Upper lobe of left lung (tissue), 6 donors: Measurements from ENCODE around the gene IPO8. TPM values are rescaled to one million over a fixed set of nuclear protein-coding genes. Genes with fewer than 3 reads are reported as not detected.
A peak's percentile ranks its signal among the peaks of the same experiment; 100 is the strongest.

Experiments
- ATAC-seq, 2 donors: fragments of 200-7000 bp; cut with Tn5 transposase; one replicate each; pipeline ENCODE4 v1.9.1; 2022; ENCODE audit warnings: mild to moderate bottlenecking in 2 of 2, moderate library complexity in 2 of 2; ENCODE audit not compliant: low FRiP score in 2 of 2
- DNase-seq, 2 donors: peaks; one replicate each; pipeline ENCODE4 v3.0.0-alpha.2; 2019 to 2020
- H3K27ac ChIP-seq, 4 donors: fragments of 200-600 bp; sonication (generic); one replicate each; pipeline ENCODE4 v1.5.1; 2016 to 2019
- H3K27me3 ChIP-seq, 4 donors: fragments of 200-600 bp; sonication (generic); one replicate each; pipeline ENCODE4 v1.5.1; 2017 to 2019
- H3K36me3 ChIP-seq, 4 donors: fragments of 200-600 bp; sonication (generic); one replicate each; pipeline ENCODE4 v1.5.1; 2016 to 2019
- H3K4me1 ChIP-seq, 4 donors: fragments of 200-600 bp; sonication (generic); one replicate each; pipeline ENCODE4 v1.5.1; 2018 to 2019
- H3K4me3 ChIP-seq, 4 donors: fragments of 200-600 bp; sonication (generic); one replicate each; pipeline ENCODE4 v1.5.1; 2017 to 2019; ENCODE audit warnings: mild to moderate bottlenecking in 2 of 4, moderate library complexity in 1 of 4
- H3K9me3 ChIP-seq, 4 donors: fragments of 200-600 bp; sonication (generic); one replicate each; pipeline ENCODE4 v1.5.1; 2018 to 2019
- EP300 ChIP-seq, 4 donors: sonication (generic); formaldehyde crosslinking; IDR thresholded peaks; one replicate each; pipeline ENCODE4 v1.5.1; 2017; ENCODE audit warnings: antibody characterized with exemption in 4 of 4, control low read depth in 2 of 4
- POLR2A ChIP-seq, 4 donors: fragments of 450-650 bp; IDR thresholded peaks; one replicate each; pipeline ENCODE4 v1.5.1; 2016 to 2017; ENCODE audit warnings: antibody characterized with exemption in 4 of 4, mild to moderate bottlenecking in 2 of 4
- POLR2AphosphoS5 ChIP-seq, 2 donors: sonication (generic); formaldehyde crosslinking; IDR thresholded peaks; one replicate each; pipeline ENCODE4 v1.5.1; 2017; ENCODE audit warnings: antibody characterized with exemption in 2 of 2
- WGBS, 2 donors: methylation state at CpG; one replicate each; pipeline ENCODE4 v1.1.5; 2017 to 2018; 5-methylcytosine and 5-hydroxymethylcytosine counted together
- total RNA-seq, 6 donors: library from RNA; depleted of rRNA in 4 of 6; stranded (reverse); fragments of >200 nt in 4 of 6; gene quantifications; one replicate each; pipeline versions ENCODE4 v1.1.0 to v1.2.1, GENCODE V29; 2016 to 2021
- TF ChIP-seq, protein P1 (sequence below), 6 experiments: fragments of 450-650 bp in 4 of 6; fragments of 200-600 bp in 2 of 6; sonication (generic) in 2 of 6; IDR thresholded peaks; one replicate each; pipeline ENCODE4 v1.5.1; 2016 to 2019; ENCODE audit warnings: antibody characterized with exemption in 6 of 6
- donor health status: DM: no; HTN: no; CAD: no; lungs with moderate emphysema.
- donor health status: DM: no; HTN: yes; CAD: no; lungs with severe emphysema.

Gene IPO8
- total RNA-seq, 6 donors from 2014 or later, result 20.4 to 68.1 (median 48.0) TPM

DNA sequence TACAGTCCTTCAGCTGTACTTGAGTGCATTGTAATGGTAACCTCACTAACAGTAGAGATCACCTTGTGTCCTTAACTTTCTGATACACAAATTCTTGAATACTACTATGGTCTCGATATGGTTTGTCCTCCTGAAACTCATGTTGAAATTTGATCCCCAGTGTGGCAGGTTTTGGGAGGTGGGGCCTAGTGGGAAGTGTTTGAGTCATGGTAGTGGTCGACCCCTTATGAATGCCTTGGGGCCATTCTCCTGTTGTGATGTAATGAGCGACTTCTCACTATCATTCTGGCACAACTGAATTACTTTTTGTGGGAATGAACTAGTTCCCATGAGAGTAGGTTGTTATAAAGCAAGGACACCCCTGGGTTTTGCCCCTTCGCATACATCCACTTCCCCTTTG is 52.3 kb downstream of the IPO8 start:
- DNase-seq (no peak), ATAC-seq (no peak)
- H3K27me3 ChIP-seq, result no peaks in the 10 kb centered on the region
- TF ChIP-seq, protein P1, sequence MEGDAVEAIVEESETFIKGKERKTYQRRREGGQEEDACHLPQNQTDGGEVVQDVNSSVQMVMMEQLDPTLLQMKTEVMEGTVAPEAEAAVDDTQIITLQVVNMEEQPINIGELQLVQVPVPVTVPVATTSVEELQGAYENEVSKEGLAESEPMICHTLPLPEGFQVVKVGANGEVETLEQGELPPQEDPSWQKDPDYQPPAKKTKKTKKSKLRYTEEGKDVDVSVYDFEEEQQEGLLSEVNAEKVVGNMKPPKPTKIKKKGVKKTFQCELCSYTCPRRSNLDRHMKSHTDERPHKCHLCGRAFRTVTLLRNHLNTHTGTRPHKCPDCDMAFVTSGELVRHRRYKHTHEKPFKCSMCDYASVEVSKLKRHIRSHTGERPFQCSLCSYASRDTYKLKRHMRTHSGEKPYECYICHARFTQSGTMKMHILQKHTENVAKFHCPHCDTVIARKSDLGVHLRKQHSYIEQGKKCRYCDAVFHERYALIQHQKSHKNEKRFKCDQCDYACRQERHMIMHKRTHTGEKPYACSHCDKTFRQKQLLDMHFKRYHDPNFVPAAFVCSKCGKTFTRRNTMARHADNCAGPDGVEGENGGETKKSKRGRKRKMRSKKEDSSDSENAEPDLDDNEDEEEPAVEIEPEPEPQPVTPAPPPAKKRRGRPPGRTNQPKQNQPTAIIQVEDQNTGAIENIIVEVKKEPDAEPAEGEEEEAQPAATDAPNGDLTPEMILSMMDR (IDR thresholded peaks at IDR 0.05), result no peak
- TF ChIP-seq POLR2AphosphoS5 (IDR thresholded peaks at IDR 0.05) (no peak), EP300 (IDR thresholded peaks at IDR 0.05) (no peak)
- H3K4me1 ChIP-seq, result no peaks in the 10 kb centered on the region
- no peak overlapping the region for H3K27ac ChIP-seq
- 96 to 98% methylated on average over 4 of the region's 4 CpGs for WGBS, 2 donors
- peaks cover 7 to 42% (median 10%) of the 10 kb centered on the region in 4 donors for H3K36me3 ChIP-seq
- no peak overlapping the region for H3K4me3 ChIP-seq
- no peaks in the 10 kb centered on the region for H3K9me3 ChIP-seq

DNA sequence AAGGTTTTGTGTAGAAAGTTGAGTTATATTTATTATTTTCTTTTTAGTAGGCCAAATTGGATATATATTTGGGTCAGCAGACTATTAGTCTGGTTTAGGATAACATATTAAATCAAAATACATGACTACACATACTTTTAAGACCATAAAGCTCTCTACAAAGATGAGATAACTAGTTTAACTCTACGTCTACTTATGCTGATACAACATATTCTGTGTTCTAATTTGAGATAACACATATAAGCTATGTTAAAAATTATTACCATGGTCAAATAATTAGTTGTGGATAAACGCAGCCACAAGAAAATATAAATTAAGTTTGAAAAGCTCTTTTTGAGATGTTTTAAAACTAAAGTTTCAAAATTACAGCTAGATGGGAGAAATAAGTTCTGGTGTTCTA is 55.3 kb downstream of the IPO8 start:
- TF ChIP-seq, protein P1 (IDR thresholded peaks at IDR 0.05), result no peak
- TF ChIP-seq POLR2AphosphoS5 (IDR thresholded peaks at IDR 0.05) (no peak), EP300 (IDR thresholded peaks at IDR 0.05) (no peak), POLR2A (IDR thresholded peaks at IDR 0.05) (no peak)
- DNase-seq, result no peak
- no peaks in the 10 kb centered on the region for H3K4me1 ChIP-seq
- peaks cover 9 to 64% (median 12%) of the 10 kb centered on the region in 4 donors for H3K36me3 ChIP-seq
- no peaks in the 10 kb centered on the region for H3K27me3 ChIP-seq
- no peak for ATAC-seq
- H3K4me3 ChIP-seq, result no peak overlapping the region
- H3K27ac ChIP-seq, result no peak overlapping the region
- 94 to 97% methylated on average over 2 of the region's 2 CpGs for WGBS, 2 donors
- H3K9me3 ChIP-seq, result no peaks in the 10 kb centered on the region

DNA sequence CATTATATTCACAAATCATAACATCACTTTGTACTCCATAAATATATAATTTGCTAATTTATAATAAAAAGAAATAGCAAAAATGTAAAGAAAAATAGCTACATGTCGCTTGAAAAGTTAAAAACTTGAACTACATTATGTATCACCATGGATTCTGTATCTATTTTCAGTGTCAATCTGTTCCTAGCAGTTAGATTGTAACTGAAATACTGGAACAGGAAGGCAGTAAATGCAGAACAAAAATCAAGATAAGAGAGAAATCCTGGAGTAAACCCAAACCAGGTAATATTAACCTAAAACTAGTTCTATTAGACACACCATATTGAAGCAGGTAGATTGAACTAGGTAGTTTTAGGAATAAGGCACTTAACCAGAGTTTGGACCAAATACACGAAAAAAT is 60.3 kb downstream of the IPO8 start:
- Histone ChIP-seq H3K27me3 (no peaks in the 10 kb centered on the region), H3K9me3 (no peaks in the 10 kb centered on the region), H3K27ac (no peak overlapping the region), H3K4me1 (no peaks in the 10 kb centered on the region), H3K36me3 (peaks cover 11 to 81% (median 22%) of the 10 kb centered on the region in 4 donors), H3K4me3 (no peak overlapping the region)
- no peak for ATAC-seq
- TF ChIP-seq POLR2AphosphoS5 (IDR thresholded peaks at IDR 0.05) (no peak), EP300 (IDR thresholded peaks at IDR 0.05) (no peak), POLR2A (IDR thresholded peaks at IDR 0.05) (no peak)
- TF ChIP-seq, protein P1 (IDR thresholded peaks at IDR 0.05), result no peak
- 95% methylated on average over 2 of the region's 2 CpGs for WGBS, 2 donors
- no peak for DNase-seq

DNA sequence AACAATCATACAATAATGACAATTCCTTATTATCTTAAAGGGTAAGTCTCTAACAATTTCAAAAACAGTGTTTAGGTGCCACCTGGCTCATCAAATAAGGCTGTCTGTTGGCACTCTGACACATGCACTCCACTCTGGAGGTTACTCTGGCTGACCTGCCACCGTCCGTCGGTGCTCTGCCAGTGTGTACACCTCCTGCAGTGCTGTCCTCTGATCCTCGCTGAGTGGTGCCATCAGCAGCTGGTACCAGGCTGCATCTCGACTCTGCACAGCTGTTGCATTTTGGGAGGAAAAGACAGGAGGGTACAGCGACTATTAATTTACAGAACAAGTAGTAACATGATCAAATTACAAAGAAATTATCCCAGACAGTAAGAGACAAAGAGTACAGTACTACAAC is 63.9 kb downstream of the IPO8 start:
- ATAC-seq (no peak), DNase-seq (peak in 1 of 2 donors; percentile 24)
- Histone ChIP-seq H3K9me3 (no peaks in the 10 kb centered on the region), H3K4me1 (no peaks in the 10 kb centered on the region), H3K27ac (no peak overlapping the region), H3K4me3 (no peak overlapping the region), H3K36me3 (peaks cover 4 to 58% (median 23%) of the 10 kb centered on the region in 4 donors), H3K27me3 (no peaks in the 10 kb centered on the region)
- TF ChIP-seq POLR2AphosphoS5 (IDR thresholded peaks at IDR 0.05), result no peak
- no peak for TF ChIP-seq EP300 (IDR thresholded peaks at IDR 0.05)
- TF ChIP-seq, protein P1 (IDR thresholded peaks at IDR 0.05), result no peak
- TF ChIP-seq POLR2A (IDR thresholded peaks at IDR 0.05), result no peak
- 83 to 94% methylated on average over 6 of the region's 6 CpGs for WGBS, 2 donors

DNA sequence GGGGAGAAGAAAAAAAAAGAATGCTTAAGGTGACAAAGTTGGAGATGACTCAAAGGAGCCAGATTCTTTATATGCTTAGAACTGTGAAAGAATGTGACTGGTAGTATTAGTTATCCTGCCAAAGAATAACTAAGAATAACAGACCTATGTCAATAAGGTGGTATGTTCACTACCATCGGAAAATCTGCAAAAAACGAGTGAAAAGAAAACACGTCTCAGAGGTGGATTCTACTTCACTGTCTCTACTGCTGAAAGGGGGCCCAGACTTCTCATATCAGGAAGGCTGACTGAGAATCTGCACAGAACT is 64.7 kb downstream of the IPO8 start:
- TF ChIP-seq, protein P1 (IDR thresholded peaks at IDR 0.05), result no peak
- TF ChIP-seq EP300 (IDR thresholded peaks at IDR 0.05) (no peak), POLR2A (IDR thresholded peaks at IDR 0.05) (no peak), POLR2AphosphoS5 (IDR thresholded peaks at IDR 0.05) (no peak)
- no peak for DNase-seq
- Histone ChIP-seq H3K36me3 (peaks cover 4 to 50% (median 23%) of the 10 kb centered on the region in 4 donors), H3K27ac (no peak overlapping the region), H3K9me3 (no peaks in the 10 kb centered on the region), H3K4me3 (no peak overlapping the region), H3K27me3 (no peaks in the 10 kb centered on the region), H3K4me1 (no peaks in the 10 kb centered on the region)
- WGBS, 2 donors, result 79 to 80% methylated on average over 3 of the region's 3 CpGs
- ATAC-seq, result no peak
